HG03066 (cell line): ENCODE data around the gene NRDE2.

ENCODE experiments used
- ATAC-seq: cut with Tn5 transposase; IDR thresholded peaks from one replicate; pipeline ENCODE4 v1.9.1; 2021; ENCODE audit warnings: low read depth; ENCODE audit not compliant: unreplicated experiment

The NRDE2 gene

GRCh38 chr14:90300611-90301047 lies 31.1 kb downstream of the NRDE2 start:
- no peak for ATAC-seq

- ATAC-seq, result no peak
These were observed 32.3 kb downstream of the NRDE2 start for GRCh38 chr14:90299408-90299807.

GRCh38 chr14:90297876-90298629 lies 33.7 kb downstream of the NRDE2 start:
- no peak for ATAC-seq

GRCh38 chr14:90296641-90297040 lies 35.1 kb downstream of the NRDE2 start:
- ATAC-seq, result no peak

- no peak for ATAC-seq
These were observed 35.7 kb downstream of the NRDE2 start for GRCh38 chr14:90295870-90296516.

- ATAC-seq, result no peak
These were observed 36.9 kb downstream of the NRDE2 start for GRCh38 chr14:90294872-90295271.

GRCh38 chr14:90293766-90294730 lies 37.7 kb downstream of the NRDE2 start:
- no peak for ATAC-seq

GRCh38 chr14:90291699-90292098 lies 40.0 kb downstream of the NRDE2 start:
- ATAC-seq, result no peak

GRCh38 chr14:90290337-90291011 lies 41.3 kb downstream of the NRDE2 start:
- no peak for ATAC-seq

- ATAC-seq, result peak; percentile 84
These were observed 42.9 kb downstream of the NRDE2 start for GRCh38 chr14:90288651-90289355.

GRCh38 chr14:90287791-90288190 lies 44.0 kb downstream of the NRDE2 start:
- ATAC-seq, result no peak

- ATAC-seq, result no peak
These were observed 50.0 kb downstream of the NRDE2 start for GRCh38 chr14:90281756-90282155.

- ATAC-seq, result no peak
These were observed 50.5 kb downstream of the NRDE2 start for GRCh38 chr14:90281261-90281660.

GRCh38 chr14:90280096-90280495 lies 51.6 kb downstream of the NRDE2 start:
- ATAC-seq, result no peak

- ATAC-seq, result no peak
These were observed 53.3 kb downstream of the NRDE2 start for GRCh38 chr14:90278199-90279175.

GRCh38 chr14:90277581-90278198 lies 54.1 kb downstream of the NRDE2 start:
- ATAC-seq, result no peak

- no peak for ATAC-seq
These were observed 54.9 kb downstream of the NRDE2 start for GRCh38 chr14:90276646-90277367.

GRCh38 chr14:90275820-90276219 lies 55.9 kb downstream of the NRDE2 start:
- no peak for ATAC-seq
